Activated T-helper 1 cell treated with Interleukin-2 at 50 U/mL for 16 hours (primary cell): ENCODE results near the gene SH3PXD2A.
"Not testable (repeated sequence)": the region's sequence is repeated elsewhere in the genome, so short reads cannot be mapped to it uniquely, and the experiment has no call there.

Source experiments
- DNase-seq: peaks from one replicate; pipeline ENCODE4 v3.0.0-alpha.2; 2020; ENCODE audit warnings: low read depth

Gene SH3PXD2A

DNA sequence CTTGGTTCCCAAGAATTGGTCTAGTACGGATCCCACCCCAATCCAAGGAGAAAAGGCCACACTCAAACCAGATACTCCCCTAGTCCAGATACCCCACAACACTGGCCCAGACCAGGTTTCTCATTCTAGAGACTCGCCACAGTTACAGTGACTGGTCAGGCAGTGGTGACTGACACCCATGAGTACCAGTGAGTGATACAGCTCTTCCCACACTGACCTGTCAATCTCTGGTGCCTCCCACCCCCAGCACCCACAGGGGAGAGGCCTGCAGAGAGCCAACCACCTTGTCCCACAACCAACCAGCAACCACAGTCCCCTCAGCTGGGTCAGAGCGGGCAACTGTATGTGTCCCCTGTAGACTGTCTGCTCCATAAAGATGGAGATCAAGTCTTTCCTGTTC, 209.1 kb downstream of the SH3PXD2A start:
- no peak for DNase-seq

DNA sequence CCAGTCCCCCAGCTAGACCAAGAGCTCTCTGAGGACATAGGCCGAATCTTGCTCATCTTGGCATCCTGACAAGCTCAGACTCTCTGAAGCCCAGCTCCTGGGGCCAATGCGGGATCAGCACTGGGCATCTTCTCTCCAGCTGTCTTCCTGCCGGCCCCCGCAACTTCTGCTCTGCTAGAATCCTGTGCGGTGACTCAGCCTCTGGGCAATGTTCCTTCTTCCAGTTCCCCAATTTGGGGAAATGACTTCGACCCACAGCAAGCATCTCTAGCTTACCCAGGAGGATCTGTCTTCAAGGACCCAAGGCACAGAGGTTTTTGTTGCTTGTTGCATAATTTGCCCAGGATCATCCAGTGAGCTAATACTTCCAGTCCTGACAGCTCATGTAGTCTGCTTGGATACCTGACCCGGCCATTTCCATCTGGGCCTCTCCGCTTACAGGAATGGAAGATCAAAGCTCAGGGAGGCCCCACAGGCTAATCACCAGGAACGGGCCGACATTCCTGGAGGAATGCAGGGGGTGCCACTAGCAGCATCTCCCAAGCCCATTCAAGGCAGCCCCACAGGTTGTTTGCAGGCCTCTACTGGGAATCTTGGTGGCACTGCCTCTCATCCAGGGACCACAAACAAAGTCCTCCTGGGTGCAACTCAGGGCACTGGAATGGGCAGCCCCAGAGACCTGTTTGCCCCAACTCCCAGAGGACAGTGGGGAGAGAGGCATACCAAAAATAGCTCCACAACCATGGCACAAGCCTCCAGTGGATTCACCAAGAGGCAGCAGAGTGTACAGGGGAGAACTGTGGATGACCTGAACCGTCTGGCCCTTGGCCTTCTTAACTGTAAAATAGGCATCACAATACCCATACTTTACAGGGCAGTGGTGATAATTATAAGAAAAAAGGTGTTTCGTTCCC, 210.0 kb downstream of the SH3PXD2A start:
- DNase-seq = no peak

DNA sequence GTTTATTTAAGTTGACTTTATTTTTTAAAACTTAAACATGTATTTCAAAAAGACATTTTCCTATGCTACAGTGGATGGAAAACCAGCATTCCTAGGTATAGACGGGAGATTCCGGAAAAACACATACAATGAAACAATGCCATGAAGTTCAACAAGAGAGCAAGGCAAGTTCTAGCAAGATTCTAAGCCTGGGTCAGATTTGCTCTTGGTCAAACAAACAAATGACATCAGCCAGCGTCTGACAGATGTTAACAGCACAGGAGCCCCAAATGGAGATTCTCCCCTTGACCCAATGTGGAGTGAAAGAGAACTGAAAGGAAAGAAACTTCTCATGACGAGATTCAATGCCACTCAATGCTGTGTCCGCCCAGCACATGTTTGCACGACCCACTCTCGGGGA, 212.0 kb downstream of the SH3PXD2A start:
- DNase-seq = no peak

DNA sequence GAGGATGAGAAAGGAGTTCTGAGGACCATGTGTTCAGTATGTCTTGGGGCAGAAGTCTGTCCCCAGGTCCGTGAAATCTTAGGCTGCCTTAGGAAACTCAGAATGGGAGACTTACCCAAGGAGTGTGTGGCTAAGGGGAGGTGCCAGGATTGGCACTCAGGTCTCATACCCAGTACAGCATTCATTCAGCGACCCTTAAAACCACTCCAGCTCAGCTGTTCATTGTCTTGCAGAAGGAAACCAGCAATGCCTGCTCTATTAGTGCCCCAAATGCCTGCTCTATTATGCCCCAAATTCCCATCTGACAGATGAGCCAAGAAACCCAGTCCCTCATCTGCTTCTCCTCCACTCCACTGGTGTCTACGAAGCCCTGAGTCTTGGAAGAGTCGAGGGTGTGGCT, 214.1 kb downstream of the SH3PXD2A start:
- DNase-seq = no peak

DNA sequence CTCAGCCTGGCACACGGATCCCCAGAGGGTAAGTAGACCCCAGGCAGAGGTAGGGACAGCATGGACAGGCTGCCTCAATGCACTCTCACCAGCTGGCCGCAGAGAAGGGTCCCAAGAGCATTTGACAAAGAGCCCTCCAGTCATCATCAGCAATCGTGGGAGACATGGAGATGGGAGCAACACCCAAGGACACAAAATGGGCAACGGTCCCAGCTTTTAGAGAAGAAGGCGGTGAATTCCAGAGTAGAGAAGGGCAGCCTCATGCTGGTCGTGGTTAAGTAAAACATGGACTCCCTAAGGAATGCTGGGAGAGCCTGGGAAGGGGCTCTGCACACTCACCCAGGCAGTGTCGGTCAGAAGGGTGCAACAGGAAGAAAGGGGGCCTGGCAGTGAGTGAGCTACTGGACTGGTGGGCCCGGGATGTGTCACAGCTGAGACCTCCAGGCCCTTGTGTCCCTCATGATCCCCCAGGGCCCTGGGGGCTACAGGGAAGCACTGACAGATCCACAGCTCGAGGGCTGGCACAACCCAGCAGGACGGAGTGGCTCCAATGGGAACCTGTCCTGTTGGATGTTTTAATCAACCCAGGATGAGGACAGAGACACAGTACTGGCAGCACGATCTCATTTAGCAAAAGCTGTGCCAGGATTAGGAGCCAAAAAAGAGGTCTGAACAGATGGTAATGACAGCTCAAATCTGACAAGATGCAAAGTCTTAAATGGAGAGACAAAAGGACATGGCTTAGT, 214.8 kb downstream of the SH3PXD2A start:
- DNase-seq = no peak

DNA sequence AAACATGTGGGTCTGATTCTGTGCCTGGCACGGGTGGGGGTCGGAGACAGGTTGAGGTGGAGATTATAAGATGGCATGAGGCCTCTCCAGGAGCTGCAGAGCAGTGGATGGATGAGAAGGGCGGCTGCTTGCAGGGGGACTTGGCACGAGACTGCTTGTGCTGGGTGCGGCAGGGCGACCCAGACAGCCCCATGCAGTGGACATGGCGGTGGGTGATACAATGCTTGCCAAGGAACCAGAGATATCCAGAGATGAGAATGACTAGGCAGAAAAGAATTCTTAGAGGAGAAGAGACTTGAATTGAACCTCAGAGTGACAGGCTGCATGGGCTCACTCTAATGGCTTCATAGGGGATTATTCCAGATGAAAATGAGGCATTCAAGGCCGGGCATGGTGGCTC, 216.4 kb downstream of the SH3PXD2A start:
- no peak for DNase-seq

DNA sequence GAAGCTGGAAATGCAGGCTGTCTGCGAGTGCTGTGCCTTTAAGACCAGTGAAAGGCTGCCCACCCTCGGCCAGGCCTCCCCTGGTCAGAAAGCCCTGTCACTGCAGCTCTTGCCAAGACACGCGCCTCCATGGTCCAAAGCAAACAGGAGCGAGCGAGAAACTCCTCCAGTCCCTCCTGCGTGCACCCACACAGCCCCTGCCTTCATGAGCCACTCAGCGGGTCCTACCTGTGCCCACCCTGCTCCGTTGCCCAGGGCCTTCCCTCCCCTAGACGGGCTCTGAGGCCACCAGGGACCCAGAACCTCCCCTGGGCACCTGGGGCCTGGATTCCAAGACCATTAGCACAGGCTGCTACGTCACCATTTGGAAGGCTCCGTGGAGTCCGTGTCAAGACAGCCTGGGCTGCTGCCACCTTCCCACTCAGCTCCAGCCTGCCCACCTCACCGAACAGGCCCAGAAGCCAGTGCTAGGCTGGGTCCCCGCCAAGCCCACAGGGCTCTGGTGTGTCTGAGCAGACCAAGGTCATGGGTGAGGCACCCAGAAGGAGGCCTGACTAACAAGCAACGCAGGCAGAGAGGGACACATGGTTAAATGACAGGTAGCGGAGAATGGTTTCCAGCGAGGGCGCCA, 217.3 kb downstream of the SH3PXD2A start:
- no peak for DNase-seq

DNA sequence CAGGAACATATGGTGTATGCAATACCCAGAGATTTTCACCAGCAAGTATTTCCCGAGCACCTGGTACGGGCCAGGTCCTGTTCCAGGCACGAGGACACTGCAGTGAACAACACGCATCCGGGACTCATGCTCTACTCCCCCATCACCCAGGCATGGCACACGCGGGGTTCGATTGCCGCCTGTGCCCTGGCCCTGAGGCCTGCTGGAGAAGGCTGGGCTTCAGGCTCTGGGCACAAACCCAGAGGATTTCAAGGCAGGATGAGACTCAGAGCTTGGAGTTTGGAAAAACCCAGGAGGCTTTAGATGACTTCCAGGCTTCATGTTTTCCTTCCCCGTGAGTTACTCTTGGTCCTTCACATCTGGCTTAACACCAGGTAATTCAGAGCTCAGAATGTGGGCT, 218.4 kb downstream of the SH3PXD2A start:
- DNase-seq = no peak

DNA sequence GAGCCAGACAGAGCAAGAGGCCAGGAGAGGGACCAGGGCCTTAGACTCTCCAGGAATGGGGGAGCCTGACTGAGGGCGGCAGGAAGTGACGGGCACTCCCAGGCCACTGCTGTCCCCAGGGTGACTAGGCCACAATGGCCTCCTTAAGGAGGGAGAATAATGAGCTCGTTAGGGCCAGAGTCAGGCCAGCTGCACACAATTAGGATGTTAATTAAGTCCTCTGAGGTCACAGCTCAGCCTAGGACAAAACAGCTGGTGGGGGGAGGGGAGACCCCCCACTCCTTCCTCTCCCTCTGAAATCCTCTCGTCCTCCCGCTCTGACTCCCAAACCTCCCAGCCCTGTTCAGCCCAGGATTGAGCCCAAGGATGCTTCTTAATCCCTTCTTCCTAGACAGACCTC, 218.9 kb downstream of the SH3PXD2A start:
- DNase-seq = no peak

DNA sequence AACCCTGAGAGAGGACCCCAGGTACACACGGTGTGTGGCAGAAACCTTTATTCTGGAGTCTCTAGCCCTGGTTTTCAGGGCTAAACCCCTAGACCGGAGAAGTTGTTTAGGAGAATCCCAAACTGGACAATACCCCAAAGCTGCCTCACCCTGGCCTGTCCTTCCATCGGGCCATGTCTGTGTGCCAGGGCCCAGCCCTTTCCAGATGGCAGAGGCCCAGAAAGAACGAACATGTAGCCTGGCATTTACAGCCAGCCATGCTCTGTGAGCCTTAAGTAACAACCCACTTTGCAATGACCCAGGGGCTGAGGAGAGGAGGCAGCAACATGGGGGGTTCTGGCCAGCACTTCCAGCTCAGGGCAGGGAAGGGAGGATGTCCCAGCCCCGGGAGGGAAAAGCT, 219.8 kb downstream of the SH3PXD2A start:
- DNase-seq = no peak

DNA sequence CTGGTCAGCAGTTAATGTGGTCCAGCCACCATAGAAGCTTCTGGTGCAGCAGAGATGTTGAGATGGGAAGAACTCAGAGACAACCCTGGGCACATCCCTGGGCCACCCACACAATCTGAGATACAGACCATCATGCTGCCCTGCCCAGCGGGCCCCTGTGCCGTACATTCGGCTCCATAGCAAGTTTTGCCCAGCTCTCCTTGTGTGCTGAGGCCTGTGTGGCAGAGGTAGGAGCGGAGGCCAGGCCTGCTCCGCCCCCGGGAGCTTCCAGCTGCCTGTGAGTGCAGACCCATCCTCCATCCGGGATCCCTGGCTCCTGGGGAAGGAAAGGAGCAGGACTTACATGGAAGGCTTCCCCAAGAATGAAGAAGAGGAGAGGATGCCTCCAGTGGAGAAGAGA, 221.5 kb downstream of the SH3PXD2A start:
- no peak for DNase-seq

DNA sequence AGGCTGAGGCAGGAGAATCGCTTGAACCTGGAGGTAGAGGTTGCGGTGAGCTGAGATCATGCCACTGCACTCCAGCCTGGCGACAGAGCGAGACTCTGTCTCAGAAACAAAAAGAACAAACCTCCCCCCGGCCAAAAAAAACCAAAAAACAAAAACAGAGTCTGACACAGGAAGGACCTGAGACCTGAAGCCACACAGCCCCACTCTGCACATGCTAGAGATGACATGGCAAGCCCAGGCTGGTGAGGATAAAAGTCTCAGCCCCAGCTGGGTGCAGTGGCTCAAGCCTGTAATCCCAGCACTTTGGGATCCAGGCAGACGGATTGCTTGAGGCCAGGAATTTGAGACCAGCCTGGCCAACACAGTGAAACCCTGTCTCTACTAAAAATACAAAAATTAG, 222.5 kb downstream of the SH3PXD2A start:
- not testable (repeated sequence) for DNase-seq

DNA sequence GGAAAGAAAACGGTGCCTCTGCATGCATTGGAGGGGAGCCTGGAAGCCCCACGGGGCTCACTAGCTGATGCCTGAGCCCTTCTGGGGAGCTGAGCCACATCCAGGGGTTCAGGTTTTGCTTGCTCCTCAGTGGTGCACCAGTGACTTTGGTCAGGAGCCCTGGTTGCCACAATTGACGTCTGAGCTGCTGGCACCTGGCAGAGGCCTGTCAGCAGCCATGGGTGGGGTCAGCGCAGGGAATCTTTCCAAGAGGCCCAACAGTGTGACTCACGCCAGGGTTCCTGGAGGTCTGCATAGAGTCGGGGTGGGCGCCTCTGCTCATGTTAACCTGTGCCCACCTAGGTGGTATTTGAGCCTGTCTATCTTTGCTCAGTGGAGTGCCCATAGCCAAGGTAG, 223.1 kb downstream of the SH3PXD2A start:
- no peak for DNase-seq

DNA sequence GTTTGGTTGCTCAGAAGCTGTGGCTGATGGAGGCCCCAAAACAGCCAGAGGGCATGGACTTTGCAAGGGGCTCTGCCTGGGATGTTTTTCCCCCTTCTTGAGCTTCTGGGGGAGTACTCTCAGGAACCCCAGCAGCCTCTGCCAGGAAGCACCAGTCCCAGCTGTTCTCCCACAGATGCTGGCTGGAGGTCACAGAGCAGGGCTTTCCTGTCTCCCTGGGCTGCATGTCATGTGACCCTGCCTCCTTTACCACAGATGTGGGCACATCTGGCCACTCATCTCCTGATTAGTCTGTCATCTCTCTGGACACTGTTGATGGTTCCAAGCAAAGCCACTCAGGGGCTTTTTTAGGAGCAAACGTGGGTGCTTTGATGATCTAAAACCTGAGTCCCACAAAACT, 225.2 kb downstream of the SH3PXD2A start:
- no peak for DNase-seq

DNA sequence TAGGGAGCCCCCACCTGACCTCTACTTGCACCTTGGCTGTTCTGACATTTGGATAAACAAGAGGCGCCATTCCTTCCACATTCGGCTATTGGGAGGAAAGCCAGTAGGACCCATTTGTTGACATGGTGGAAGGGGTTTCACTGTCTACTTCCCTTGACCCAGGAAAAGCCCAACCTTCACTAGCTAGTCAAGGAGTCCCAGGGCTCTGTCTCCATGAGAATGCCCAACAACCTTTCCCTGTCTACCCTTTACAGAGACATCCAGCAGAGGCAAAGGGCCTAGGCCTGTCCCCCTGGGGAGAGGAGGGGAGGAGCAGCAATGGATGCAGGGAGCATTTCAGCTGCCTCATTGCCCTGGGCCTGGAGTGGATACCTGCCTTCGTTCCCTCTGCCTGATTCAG, 225.8 kb downstream of the SH3PXD2A start:
- DNase-seq = no peak

DNA sequence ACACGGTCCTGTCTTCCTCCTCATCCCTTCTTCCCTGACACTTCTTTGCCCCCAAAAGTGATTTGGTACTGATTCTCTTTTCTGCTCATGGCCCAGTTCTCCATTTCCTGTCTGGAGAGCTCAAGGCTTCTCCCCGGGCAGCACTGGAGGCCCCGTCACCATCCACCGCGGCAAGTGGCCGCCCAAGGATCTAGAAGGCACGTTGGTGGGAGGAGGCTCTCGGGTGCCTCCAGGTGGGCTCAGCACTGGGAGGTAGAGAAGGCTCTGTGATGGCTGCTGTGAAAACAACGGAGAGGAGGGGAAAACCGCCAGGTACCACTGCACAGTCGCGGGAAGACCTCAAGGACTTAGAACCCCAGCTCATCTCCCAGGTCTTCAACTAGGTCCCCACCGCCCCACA, 227.5 kb downstream of the SH3PXD2A start:
- DNase-seq = no peak

DNA sequence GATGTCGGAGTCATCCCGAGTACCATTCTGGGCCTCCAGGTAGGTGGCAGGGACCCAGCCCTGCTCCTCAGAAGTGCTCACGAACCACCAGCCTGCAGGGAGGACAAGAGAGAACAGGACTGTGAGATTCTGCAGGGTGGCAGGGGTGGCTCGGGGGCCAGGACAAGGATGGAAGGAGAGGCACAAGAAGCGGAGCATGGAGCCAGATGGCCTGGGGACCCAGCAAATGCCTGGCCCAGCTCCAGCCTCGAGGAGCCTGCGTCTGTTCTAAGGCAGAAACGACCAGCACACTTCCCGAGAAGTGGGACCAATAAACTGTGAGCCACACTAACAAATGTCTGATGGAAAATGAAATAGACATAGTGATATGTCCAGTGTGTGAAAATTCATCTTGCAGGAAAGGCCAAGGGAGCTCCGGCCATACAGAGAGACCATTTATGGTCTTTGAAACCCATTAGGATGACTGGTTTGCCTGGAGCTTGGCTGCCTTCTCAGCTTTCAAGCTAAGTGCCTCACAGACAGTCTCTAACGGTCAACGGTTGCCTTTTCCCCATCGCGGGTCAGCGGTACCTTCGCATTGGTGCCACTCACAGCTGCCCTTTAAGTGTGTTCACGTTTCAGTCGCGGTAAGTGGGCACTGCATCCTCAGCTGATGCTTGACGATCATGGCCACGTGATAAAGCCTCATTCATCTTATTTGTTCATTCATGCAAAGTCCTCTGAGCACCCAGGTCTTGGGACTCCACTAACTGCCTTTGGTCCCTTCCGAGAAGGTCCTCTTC, 228.1 kb downstream of the SH3PXD2A start:
- DNase-seq = no peak

DNA sequence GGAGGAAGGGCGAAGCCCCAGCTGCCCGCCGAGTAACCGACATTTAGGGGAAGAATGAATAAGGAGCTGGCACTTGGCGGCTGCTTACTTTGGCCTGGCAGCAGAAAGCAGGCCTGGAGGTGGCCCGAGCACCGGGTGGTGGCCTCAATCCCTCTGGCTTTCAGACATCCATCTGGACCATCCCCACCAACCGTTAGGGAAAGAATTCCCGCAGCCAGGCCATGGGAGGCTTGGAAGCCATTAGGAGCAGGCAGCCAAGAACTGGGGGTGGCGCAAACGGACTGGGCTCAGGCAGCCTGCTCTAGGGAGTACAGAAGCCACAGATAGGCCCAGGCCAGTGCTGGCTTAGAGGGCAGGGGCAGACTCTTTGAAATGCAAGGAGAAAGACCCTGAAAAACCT, 229.2 kb downstream of the SH3PXD2A start:
- no peak for DNase-seq

DNA sequence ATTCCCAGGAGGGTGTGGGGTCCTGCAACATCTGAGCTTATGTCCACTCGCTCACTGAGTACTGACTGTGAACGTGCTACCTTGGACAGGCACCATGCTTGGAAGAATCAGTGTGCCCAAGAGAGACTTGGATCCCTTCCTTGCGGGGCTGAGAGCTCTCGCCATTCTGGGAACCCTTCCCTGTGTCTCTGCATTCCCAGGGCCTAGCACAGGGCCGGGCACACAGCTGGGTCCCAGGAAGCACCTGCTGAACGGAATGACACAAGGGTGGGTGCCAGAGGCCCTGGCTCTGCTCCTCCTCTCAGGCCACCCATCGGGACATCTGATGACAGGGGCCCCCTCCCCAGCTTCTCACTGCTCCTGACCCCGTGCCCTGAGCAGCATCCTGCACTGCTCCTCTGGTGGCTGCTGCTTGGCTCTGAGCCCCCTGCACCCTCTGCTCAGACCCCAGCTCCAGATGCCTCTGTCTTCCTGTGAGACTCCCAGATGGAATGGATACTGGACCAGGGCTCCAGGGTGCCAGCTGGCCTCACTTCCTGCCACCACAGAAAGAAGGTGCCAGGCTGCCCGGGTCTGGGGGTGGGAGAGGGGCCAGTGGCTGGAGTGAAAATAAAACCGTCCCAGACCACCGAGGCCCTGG, 232.3 kb downstream of the SH3PXD2A start:
- no peak for DNase-seq

DNA sequence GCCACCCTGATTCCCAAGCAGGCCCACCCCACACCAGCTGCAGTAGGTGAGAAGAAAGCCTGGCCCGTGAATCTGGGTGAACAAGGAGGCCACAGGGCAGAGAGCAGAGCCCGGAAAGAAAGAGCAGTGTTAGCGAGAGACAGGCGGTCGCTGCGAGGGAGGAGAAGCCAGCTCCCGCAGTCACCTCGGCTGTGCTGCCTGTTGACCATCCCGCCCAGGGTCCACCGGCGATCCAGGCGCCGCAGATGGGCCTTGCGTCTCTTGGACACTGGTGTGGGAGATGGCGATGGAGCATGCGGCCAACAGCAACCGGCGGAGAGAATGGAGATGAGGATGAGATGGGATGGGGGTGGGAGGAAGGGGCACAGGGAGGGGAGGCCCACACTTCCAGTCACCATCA, 233.1 kb downstream of the SH3PXD2A start:
- DNase-seq = no peak

DNA sequence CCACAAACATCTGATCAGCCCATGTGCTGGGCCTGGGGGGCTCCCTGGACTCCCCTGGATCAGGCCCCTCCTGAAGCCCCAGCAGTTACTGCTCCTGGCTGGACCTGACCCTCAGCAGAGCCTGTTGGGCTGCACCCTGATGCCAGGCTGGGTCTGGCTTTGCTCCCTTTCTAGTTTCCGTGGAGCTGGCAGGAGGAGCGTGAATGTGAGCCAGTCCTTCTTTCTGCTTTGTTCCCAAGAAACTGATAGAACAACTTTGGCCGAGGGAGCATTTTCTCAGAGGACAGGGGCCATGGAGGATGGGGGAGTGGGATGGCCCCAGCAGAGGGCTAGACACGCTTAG, 233.6 kb downstream of the SH3PXD2A start:
- DNase-seq = no peak
